HL-60/S4 (cell line): ENCODE results near the gene ELMO2.

ENCODE experiments used
- in situ Hi-C: fragments of 300-500 bp; cut with MboI; formaldehyde crosslinking; loops from 2 replicates; pipeline ENCODE4 v1.14.3; 2022; ENCODE audit warnings: low sequenced_read_pairs

ELMO2 gene

GRCh38 chr20:46406200-46406985 is at the start of gene ELMO2:
ELMO2 (minus strand) TSS chr20:46406615; CDS start chr20:46394482, 12,133 bp downstream.
- in situ Hi-C loops: no loop called here

GRCh38 chr20:46455729-46456128 is 49.3 kb upstream of the ELMO2 start:
- in situ Hi-C loops: no loop called here

GRCh38 chr20:46446851-46447250 is 40.4 kb upstream of the ELMO2 start:
- in situ Hi-C loops: no loop called here

- in situ Hi-C loops: no loop called here
Measured at GRCh38 chr20:46439837-46440236, 33.4 kb upstream of the ELMO2 start.

GRCh38 chr20:46438156-46438750 is 31.8 kb upstream of the ELMO2 start:
- in situ Hi-C loops: no loop called here

- in situ Hi-C loops: no loop called here
Measured at GRCh38 chr20:46435146-46435545, 28.7 kb upstream of the ELMO2 start.

- in situ Hi-C loops: no loop called here
Measured at GRCh38 chr20:46434597-46434996, 28.2 kb upstream of the ELMO2 start.

GRCh38 chr20:46433051-46433450 is 26.6 kb upstream of the ELMO2 start:
- in situ Hi-C loops: no loop called here

GRCh38 chr20:46430921-46431712 is 24.7 kb upstream of the ELMO2 start:
- in situ Hi-C loops: no loop called here

- in situ Hi-C loops: no loop called here
Measured at GRCh38 chr20:46427384-46427783, 21.0 kb upstream of the ELMO2 start.

- in situ Hi-C loops: no loop called here
Measured at GRCh38 chr20:46423882-46424482, 17.6 kb upstream of the ELMO2 start.

GRCh38 chr20:46423342-46423741 is 16.9 kb upstream of the ELMO2 start:
- in situ Hi-C loops: no loop called here

- in situ Hi-C loops: no loop called here
Measured at GRCh38 chr20:46420878-46421277, 14.5 kb upstream of the ELMO2 start.

- in situ Hi-C loops: no loop called here
Measured at GRCh38 chr20:46419882-46420281, 13.5 kb upstream of the ELMO2 start.

- in situ Hi-C loops: no loop called here
Measured at GRCh38 chr20:46416839-46417238, 10.4 kb upstream of the ELMO2 start.

- in situ Hi-C loops: no loop called here
Measured at GRCh38 chr20:46416421-46416820, 10.0 kb upstream of the ELMO2 start.

- in situ Hi-C loops: no loop called here
Measured at GRCh38 chr20:46415773-46416172, 9.4 kb upstream of the ELMO2 start.

- in situ Hi-C loops: no loop called here
Measured at GRCh38 chr20:46414608-46415007, 8.2 kb upstream of the ELMO2 start.

GRCh38 chr20:46411637-46412036 is 5.2 kb upstream of the ELMO2 start:
- in situ Hi-C loops: no loop called here

- in situ Hi-C loops: no loop called here
Measured at GRCh38 chr20:46408281-46408731, 1.9 kb upstream of the ELMO2 start.

- in situ Hi-C loops: no loop called here
Measured at GRCh38 chr20:46407671-46407996, 1.2 kb upstream of the ELMO2 start.
